IMR-90 (cell line): ENCODE data around the gene CHAF1B. TPM values are rescaled to one million over a fixed set of nuclear protein-coding genes. Genes with fewer than 3 reads are reported as not detected.

Experiments
- ATAC-seq: fragments of 200-7000 bp; cut with Tn5 transposase; 2 replicates; pipeline ENCODE4 v1.9.1; 2020; ENCODE audit warnings: low read depth, mild to moderate bottlenecking, moderate library complexity
- BruUV-seq: library from RNA; stranded (reverse); fragments of 400-500 nt; replicated peaks from 2 replicates; lab custom pipeline; 2021; lab: Mats Ljungman, UMichigan
- CTCF ChIA-PET: fragments of 300-600 bp; formaldehyde crosslinking; extraction: SDS; loops from one replicate; lab custom pipeline; 2021; ENCODE audit warnings: antibody characterized with exemption; lab: Yijun Ruan, JAX
- POLR2A ChIA-PET: fragments of 300-600 bp; sonication (Branson Sonifier 250); formaldehyde crosslinking; loops from one replicate; lab custom pipeline; 2022; ENCODE audit warnings: antibody characterized with exemption; ENCODE audit not compliant: unreplicated experiment; lab: Charles Lee
- DNase-seq: peaks from one replicate; pipeline ENCODE4 v3.0.0; 2013
- H2AFZ ChIP-seq: replicated peaks from 2 replicates; pipeline ENCODE3; 2013; ENCODE audit warnings: low read length, mild to moderate bottlenecking; ENCODE audit not compliant: poor library complexity
- H2AK5ac ChIP-seq: 2 replicates; pipeline ENCODE4 v1.6.1; 2013; ENCODE audit warnings: low read depth, low read length, inconsistent platforms
- H2AK9ac ChIP-seq: replicated peaks from 2 replicates; pipeline ENCODE3; 2013; ENCODE audit warnings: mild to moderate bottlenecking, low read depth, low read length, moderate library complexity; ENCODE audit not compliant: poor library complexity
- H2BK120ac ChIP-seq: 2 replicates; pipeline ENCODE4 v1.6.1; 2013; ENCODE audit warnings: low read depth, low read length, inconsistent platforms
- H2BK15ac ChIP-seq: 3 replicates; pipeline ENCODE4 v1.6.1; 2013; ENCODE audit warnings: low read depth, low read length, inconsistent platforms
- H2BK20ac ChIP-seq: 2 replicates; pipeline ENCODE4 v1.6.1; 2013; ENCODE audit warnings: low read depth, mild to moderate bottlenecking, inconsistent platforms, low read length, moderate library complexity
- H2BK5ac ChIP-seq: 2 replicates; pipeline ENCODE4 v1.6.1; 2013; ENCODE audit warnings: mild to moderate bottlenecking, low read depth, low read length, inconsistent platforms; ENCODE audit not compliant: poor library complexity, severe bottlenecking
- H3K14ac ChIP-seq: replicated peaks from 2 replicates; pipeline ENCODE4 v1.6.1; 2013; ENCODE audit warnings: low read depth, low read length, inconsistent platforms
- H3K18ac ChIP-seq: 2 replicates; pipeline ENCODE4 v1.6.1; 2013; ENCODE audit warnings: low read depth, low read length, control low read depth
- H3K23ac ChIP-seq: 2 replicates; pipeline ENCODE4 v1.6.1; 2013; ENCODE audit warnings: low read depth, low read length, inconsistent platforms
- H3K27ac ChIP-seq: 2 replicates; pipeline ENCODE4 v1.5.1; 2013; ENCODE audit warnings: mild to moderate bottlenecking, control low read depth, low read length; ENCODE audit not compliant: insufficient read depth
- H3K27me3 ChIP-seq: 2 replicates; pipeline ENCODE4 v1.6.1; 2013; ENCODE audit warnings: low read length; ENCODE audit not compliant: control insufficient read depth, insufficient read depth
- H3K36me3 ChIP-seq: 2 replicates; pipeline ENCODE4 v1.6.1; 2013; ENCODE audit warnings: low read length, mixed read lengths; ENCODE audit not compliant: control insufficient read depth, insufficient read depth
- H3K4ac ChIP-seq: 2 replicates; pipeline ENCODE4 v1.6.1; 2013; ENCODE audit warnings: low read depth, low read length, inconsistent platforms
- H3K4me1 ChIP-seq: 2 replicates; pipeline ENCODE4 v1.6.1; 2013; ENCODE audit warnings: low read length, mixed read lengths; ENCODE audit not compliant: control insufficient read depth, insufficient read depth
- H3K4me2 ChIP-seq: 2 replicates; pipeline ENCODE4 v1.6.1; 2013; ENCODE audit warnings: low read depth, mild to moderate bottlenecking, control low read depth, low read length, moderate library complexity
- H3K4me3 ChIP-seq: 2 replicates; pipeline ENCODE4 v1.5.1; 2013; ENCODE audit warnings: low read depth, mild to moderate bottlenecking, control low read depth, low read length, moderate library complexity; ENCODE audit not compliant: insufficient read depth
- H3K56ac ChIP-seq: 2 replicates; pipeline ENCODE4 v1.6.1; 2013; ENCODE audit warnings: low read length, inconsistent platforms; ENCODE audit not compliant: insufficient read depth; ENCODE audit errors: extremely low read depth
- H3K79me1 ChIP-seq, 2 experiments: 2 replicates each; pipeline ENCODE4 v1.6.1; 2013; ENCODE audit warnings: low read length in 2 of 2, inconsistent platforms in 1 of 2, low read depth in 1 of 2
- H3K9ac ChIP-seq: 2 replicates; pipeline ENCODE4 v1.6.1; 2013; ENCODE audit warnings: low read depth, low read length, control low read depth
- H3K9me1 ChIP-seq: 2 replicates; pipeline ENCODE4 v1.6.1; 2013; ENCODE audit warnings: low read length, inconsistent platforms; ENCODE audit not compliant: insufficient read depth
- H3K9me3 ChIP-seq: 2 replicates; pipeline ENCODE4 v1.6.1; 2013; ENCODE audit warnings: low read length; ENCODE audit not compliant: control insufficient read depth, insufficient read depth
- H4K20me1 ChIP-seq: 2 replicates; pipeline ENCODE4 v1.6.1; 2013; ENCODE audit warnings: low read length, inconsistent platforms; ENCODE audit not compliant: insufficient read depth
- H4K5ac ChIP-seq: 2 replicates; pipeline ENCODE4 v1.6.1; 2013; ENCODE audit warnings: mild to moderate bottlenecking, low read depth, low read length, control low read depth
- H4K8ac ChIP-seq, 2 experiments: 2 replicates each; pipeline ENCODE4 v1.6.1; 2013; ENCODE audit warnings: low read depth in 2 of 2, low read length in 2 of 2, control low read depth in 1 of 2, inconsistent platforms in 1 of 2
- H4K91ac ChIP-seq: 2 replicates; pipeline ENCODE4 v1.6.1; 2013; ENCODE audit warnings: low read depth, low read length, inconsistent platforms; ENCODE audit not compliant: insufficient read depth
- BHLHE40 ChIP-seq: fragments of 150-350 bp; IDR thresholded peaks from 2 replicates; pipeline ENCODE4 v1.6.1; 2016; ENCODE audit warnings: mild to moderate bottlenecking, low read depth, low read length
- CEBPB ChIP-seq: IDR thresholded peaks from 2 replicates; pipeline ENCODE4 v1.6.1; 2012; ENCODE audit warnings: low read depth, low read length, improper control_type of control experiment
- ELK1 ChIP-seq: fragments of 150-350 bp; IDR thresholded peaks from 2 replicates; pipeline ENCODE4 v1.6.1; 2016; ENCODE audit warnings: low read depth, mild to moderate bottlenecking, low read length, moderate library complexity, borderline replicate concordance
- MAFK ChIP-seq: IDR thresholded peaks from 2 replicates; pipeline ENCODE4 v1.6.1; 2012; ENCODE audit warnings: low read depth, low read length, improper control_type of control experiment
- MXI1 ChIP-seq: IDR thresholded peaks from 2 replicates; pipeline ENCODE4 v1.6.1; 2012; ENCODE audit warnings: low read depth, mild to moderate bottlenecking, low read length, moderate library complexity, borderline replicate concordance
- RAD21 ChIP-seq: IDR thresholded peaks from 2 replicates; pipeline ENCODE4 v1.6.1; 2012; ENCODE audit warnings: low read length, improper control_type of control experiment
- USF2 ChIP-seq: fragments of 150-350 bp; IDR thresholded peaks from 2 replicates; pipeline ENCODE4 v1.6.1; 2017; ENCODE audit warnings: mild to moderate bottlenecking, antibody characterized with exemption, low read length, low read depth
- WGBS, 2 experiments: methylation state at CpG; one replicate each; pipeline versions ENCODE4 v1.1.5 to v1.1.7; 2013; ENCODE audit warnings: missing lambda C conversion rate in 2 of 2; ENCODE audit not compliant: insufficient read length in 1 of 2; ENCODE audit errors: extremely low coverage in 2 of 2; 5-methylcytosine and 5-hydroxymethylcytosine counted together
- dilution Hi-C: fragments of 300-500 bp; cut with HindIII; formaldehyde crosslinking; loops from one replicate; pipeline ENCODE4 v1.14.3; 2018; ENCODE audit warnings: low sequenced_read_pairs; ENCODE audit not compliant: unreplicated experiment
- in situ Hi-C: fragments of 300-500 bp; cut with MboI; formaldehyde crosslinking; loops from 3 replicates; pipeline ENCODE4 v1.14.3; 2019; ENCODE audit warnings: low sequenced_read_pairs, inconsistent platforms, mixed read lengths
- intact Hi-C: fragments of 100-400 bp; cut with micrococcal nuclease; formaldehyde crosslinking; loops from 2 replicates; pipeline ENCODE4 v1.10.0; 2022
- polyA plus RNA-seq, 3 experiments: library from polyadenylated mRNA; depleted of rRNA; stranded (reverse); fragments of >200 nt; gene quantifications; 2 replicates each; pipeline ENCODE4 v1.2.3, GENCODE V29; 2012; ENCODE audit warnings: low replicate concordance in 1 of 3
- total RNA-seq: library from RNA; depleted of rRNA; stranded (reverse); fragments of >200 nt; gene quantifications from 2 replicates; pipeline ENCODE4 v1.2.3, GENCODE V29; 2012

Gene CHAF1B
- total and polyA plus RNA-seq, 2 of the 4 experiments (the other 2 are of a cell fraction) = 4.5 to 6.4 TPM

GRCh38 chr21:36431252-36431651 lies 46.1 kb downstream of the CHAF1B start:
- H2BK5ac ChIP-seq = no peak overlapping the region
- no peaks in the 10 kb centered on the region for H3K36me3 ChIP-seq
- peak overlapping the region; percentile 53 to 91; a peak in 2 of 4 replicates for H4K8ac ChIP-seq
- peak overlapping the region; percentile 16 for H2AK9ac ChIP-seq
- intact Hi-C loops = no loop called here
- peaks cover 16% of the 10 kb centered on the region for H3K4me1 ChIP-seq
- H3K4me3 ChIP-seq = no peak overlapping the region
- no peak overlapping the region for H3K4me2 ChIP-seq
- POLR2A ChIA-PET = no interaction called here
- peaks cover 3 to 8% of the 10 kb centered on the region in 2 experiments for H3K79me1 ChIP-seq
- peaks cover 12% of the 10 kb centered on the region for H3K9me1 ChIP-seq
- H3K4ac ChIP-seq = peak overlapping the region; percentile 58; the same call in 1 of the 2 replicates
- H4K20me1 ChIP-seq = no peaks in the 10 kb centered on the region
- peak overlapping the region; percentile 28; the same call in 1 of the 3 replicates for H2BK15ac ChIP-seq
- H2BK120ac ChIP-seq = peak overlapping the region; percentile 25
- no CpG with 5 or more reads among the region's 4 CpGs for WGBS, 2 experiments
- peak overlapping the region; percentile 49; the same call in 1 of the 2 replicates for H2AK5ac ChIP-seq
- peak overlapping the region; percentile 52; the same call in 1 of the 2 replicates for H4K91ac ChIP-seq
- BruUV-seq = no TSS peak
- no peak overlapping the region for H3K56ac ChIP-seq
- H3K23ac ChIP-seq = peak overlapping the region; percentile 70; the same call in 1 of the 2 replicates
- CTCF ChIA-PET = no interaction called here
- H3K27ac ChIP-seq = no peak overlapping the region
- H2BK20ac ChIP-seq = peak overlapping the region; percentile 69
- ATAC-seq (no peak), DNase-seq (no peak)
- in situ Hi-C loops = no loop called here
- no peak overlapping the region for H3K9ac ChIP-seq
- no peak for TF ChIP-seq MXI1
- no peak for TF ChIP-seq CEBPB
- no peak for TF ChIP-seq BHLHE40
- TF ChIP-seq MAFK = no peak
- no peak for TF ChIP-seq USF2
- TF ChIP-seq ELK1 = no peak
- TF ChIP-seq RAD21 = no peak
- H3K9me3 ChIP-seq = no peaks in the 10 kb centered on the region
- H2AFZ ChIP-seq = no peak overlapping the region
- dilution Hi-C loops = no loop called here
- H3K14ac ChIP-seq = peak overlapping the region; percentile 52; the same call in 1 of the 2 replicates
- H3K18ac ChIP-seq = peak overlapping the region; percentile 39; the same call in 1 of the 2 replicates
- peak overlapping the region; percentile 24; the same call in 1 of the 2 replicates for H4K5ac ChIP-seq
- no peaks in the 10 kb centered on the region for H3K27me3 ChIP-seq
